Suprapubic skin (tissue), 4 donors: Measurements from ENCODE around the gene SF3B2. TPM values are rescaled to one million over a fixed set of nuclear protein-coding genes. Genes with fewer than 3 reads are reported as not detected.
"Not testable (repeated sequence)": the region's sequence is repeated elsewhere in the genome, so short reads cannot be mapped to it uniquely, and the experiment has no call there.

ENCODE experiments used
- DNase-seq, 2 donors: peaks; one replicate each; pipeline ENCODE4 v3.0.0-alpha.2; 2019; ENCODE audit warnings: low spot score in 2 of 2
- H3K27ac ChIP-seq: fragments of 200-600 bp; sonication (generic); one replicate; pipeline ENCODE4 v1.5.1; 2019
- H3K27me3 ChIP-seq: fragments of 200-600 bp; sonication (generic); one replicate; pipeline ENCODE4 v1.5.1; 2019
- H3K36me3 ChIP-seq: fragments of 200-600 bp; sonication (generic); one replicate; pipeline ENCODE4 v1.5.1; 2019
- H3K4me1 ChIP-seq: fragments of 200-600 bp; sonication (generic); one replicate; pipeline ENCODE4 v1.5.1; 2019
- H3K4me3 ChIP-seq: fragments of 200-600 bp; sonication (generic); one replicate; pipeline ENCODE4 v1.5.1; 2019; ENCODE audit warnings: mild to moderate bottlenecking
- H3K9me3 ChIP-seq: fragments of 200-600 bp; sonication (generic); one replicate; pipeline ENCODE4 v1.5.1; 2019
- EP300 ChIP-seq: sonication (generic); formaldehyde crosslinking; IDR thresholded peaks from one replicate; pipeline ENCODE4 v1.6.1; 2017; ENCODE audit warnings: antibody characterized with exemption
- POLR2A ChIP-seq, 2 donors: fragments of 450-650 bp; IDR thresholded peaks; one replicate each; pipeline ENCODE4 v1.6.1; 2017; ENCODE audit warnings: antibody characterized with exemption in 2 of 2, mild to moderate bottlenecking in 2 of 2, moderate library complexity in 2 of 2
- POLR2AphosphoS5 ChIP-seq, 3 donors: sonication (generic); formaldehyde crosslinking; IDR thresholded peaks; one replicate each; pipeline ENCODE4 v1.6.1; 2017; ENCODE audit warnings: antibody characterized with exemption in 3 of 3
- WGBS: methylation state at CpG from one replicate; pipeline ENCODE4 v1.1.5; 2018; 5-methylcytosine and 5-hydroxymethylcytosine counted together
- total RNA-seq, 4 donors: library from RNA; depleted of rRNA; stranded (reverse); fragments of >200 nt; gene quantifications; one replicate each; pipeline ENCODE4 v1.1.0, GENCODE V29; 2016
- TF ChIP-seq, protein P1 (sequence below), 2 donors: fragments of 200-600 bp in 1 of 2; fragments of 450-650 bp in 1 of 2; sonication (generic) in 1 of 2; IDR thresholded peaks; one replicate each; pipeline ENCODE4 v1.5.1; 2016 to 2019; ENCODE audit warnings: antibody characterized with exemption in 2 of 2, mild to moderate bottlenecking in 1 of 2, moderate library complexity in 1 of 2

The SF3B2 gene
- total RNA-seq, 4 donors from 2014 or later, result 117 to 175 (median 149) TPM

DNA sequence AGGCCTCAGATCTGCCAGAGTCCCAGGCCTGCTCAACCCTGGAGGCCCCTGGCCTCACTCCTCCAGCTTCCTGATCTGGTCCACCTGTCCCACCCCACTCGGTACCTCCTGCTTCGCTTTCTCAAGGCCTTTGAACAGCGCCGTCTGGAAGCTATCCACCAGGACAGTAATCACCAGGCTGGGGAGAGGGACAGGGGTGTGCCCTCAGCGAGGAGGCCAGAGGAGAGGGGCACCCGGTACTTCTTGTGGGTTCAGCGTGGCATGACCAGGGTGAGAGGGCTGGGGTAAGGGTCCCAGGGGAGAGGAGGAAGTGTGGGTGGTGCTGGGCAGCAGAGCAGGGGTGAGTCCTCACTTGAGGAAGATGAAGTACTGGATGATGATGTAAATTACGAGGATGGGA, 32.0 kb upstream of the SF3B2 start:
- peaks cover 10% of the 10 kb centered on the region for H3K27me3 ChIP-seq
- H3K36me3 ChIP-seq, result no peaks in the 10 kb centered on the region
- H3K27ac ChIP-seq, result no peak overlapping the region
- TF ChIP-seq POLR2A (IDR thresholded peaks at IDR 0.05), result no peak
- TF ChIP-seq EP300, result no peak
- no peak for TF ChIP-seq POLR2AphosphoS5 (IDR thresholded peaks at IDR 0.05)
- TF ChIP-seq, protein P1, sequence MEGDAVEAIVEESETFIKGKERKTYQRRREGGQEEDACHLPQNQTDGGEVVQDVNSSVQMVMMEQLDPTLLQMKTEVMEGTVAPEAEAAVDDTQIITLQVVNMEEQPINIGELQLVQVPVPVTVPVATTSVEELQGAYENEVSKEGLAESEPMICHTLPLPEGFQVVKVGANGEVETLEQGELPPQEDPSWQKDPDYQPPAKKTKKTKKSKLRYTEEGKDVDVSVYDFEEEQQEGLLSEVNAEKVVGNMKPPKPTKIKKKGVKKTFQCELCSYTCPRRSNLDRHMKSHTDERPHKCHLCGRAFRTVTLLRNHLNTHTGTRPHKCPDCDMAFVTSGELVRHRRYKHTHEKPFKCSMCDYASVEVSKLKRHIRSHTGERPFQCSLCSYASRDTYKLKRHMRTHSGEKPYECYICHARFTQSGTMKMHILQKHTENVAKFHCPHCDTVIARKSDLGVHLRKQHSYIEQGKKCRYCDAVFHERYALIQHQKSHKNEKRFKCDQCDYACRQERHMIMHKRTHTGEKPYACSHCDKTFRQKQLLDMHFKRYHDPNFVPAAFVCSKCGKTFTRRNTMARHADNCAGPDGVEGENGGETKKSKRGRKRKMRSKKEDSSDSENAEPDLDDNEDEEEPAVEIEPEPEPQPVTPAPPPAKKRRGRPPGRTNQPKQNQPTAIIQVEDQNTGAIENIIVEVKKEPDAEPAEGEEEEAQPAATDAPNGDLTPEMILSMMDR (IDR thresholded peaks at IDR 0.05), result no peak
- no peak overlapping the region for H3K4me3 ChIP-seq
- WGBS, result 68% methylated on average over 8 of the region's 8 CpGs
- H3K4me1 ChIP-seq, result peaks cover 9% of the 10 kb centered on the region
- DNase-seq, result no peak
- H3K9me3 ChIP-seq, result no peaks in the 10 kb centered on the region

DNA sequence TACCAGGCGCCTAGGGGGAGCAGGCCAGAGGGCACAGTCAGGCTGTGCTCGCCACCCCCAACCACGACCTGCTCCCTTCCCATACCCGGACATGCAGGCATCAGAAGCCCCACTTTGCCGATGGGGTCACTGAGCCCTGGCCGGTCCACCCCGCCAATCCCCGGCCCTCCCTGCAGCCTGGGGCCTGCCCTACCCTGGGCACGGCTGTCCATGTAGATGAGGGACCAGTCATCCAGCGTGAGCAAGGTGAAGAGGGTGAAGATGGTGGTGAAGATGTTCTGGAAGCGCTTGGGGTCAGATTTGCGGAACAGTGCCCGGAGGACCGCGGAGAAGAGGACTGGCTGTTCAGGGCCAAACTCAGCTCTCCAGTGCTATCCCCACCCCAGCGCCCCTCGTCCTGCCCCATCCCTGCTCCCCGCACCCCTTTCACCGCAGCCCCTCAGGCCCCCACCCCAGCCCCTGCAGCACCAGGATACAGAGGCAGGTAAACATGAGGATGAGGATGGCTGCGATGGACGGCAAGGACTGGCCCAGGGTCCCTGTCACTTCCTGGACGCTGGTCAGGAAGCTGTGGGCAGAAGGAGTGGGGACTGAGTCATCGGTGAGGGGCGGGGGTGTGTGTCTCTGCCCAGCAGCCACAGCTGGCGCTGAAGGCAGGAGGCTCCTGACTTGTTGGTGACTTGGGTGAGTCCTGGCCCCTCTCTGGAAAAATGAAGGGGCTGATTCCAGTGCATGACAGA, 31.4 kb upstream of the SF3B2 start:
- Histone ChIP-seq H3K27ac (no peak overlapping the region), H3K4me1 (peaks cover 9% of the 10 kb centered on the region), H3K27me3 (peaks cover 10% of the 10 kb centered on the region), H3K4me3 (no peak overlapping the region), H3K9me3 (no peaks in the 10 kb centered on the region), H3K36me3 (no peaks in the 10 kb centered on the region)
- DNase-seq, result peak in 1 of 2 donors; percentile 68
- 85% methylated on average over 22 of the region's 25 CpGs for WGBS
- TF ChIP-seq, protein P1 (IDR thresholded peaks at IDR 0.05), result no peak
- no peak for TF ChIP-seq EP300
- no peak for TF ChIP-seq POLR2AphosphoS5 (IDR thresholded peaks at IDR 0.05)
- TF ChIP-seq POLR2A (IDR thresholded peaks at IDR 0.05), result no peak

DNA sequence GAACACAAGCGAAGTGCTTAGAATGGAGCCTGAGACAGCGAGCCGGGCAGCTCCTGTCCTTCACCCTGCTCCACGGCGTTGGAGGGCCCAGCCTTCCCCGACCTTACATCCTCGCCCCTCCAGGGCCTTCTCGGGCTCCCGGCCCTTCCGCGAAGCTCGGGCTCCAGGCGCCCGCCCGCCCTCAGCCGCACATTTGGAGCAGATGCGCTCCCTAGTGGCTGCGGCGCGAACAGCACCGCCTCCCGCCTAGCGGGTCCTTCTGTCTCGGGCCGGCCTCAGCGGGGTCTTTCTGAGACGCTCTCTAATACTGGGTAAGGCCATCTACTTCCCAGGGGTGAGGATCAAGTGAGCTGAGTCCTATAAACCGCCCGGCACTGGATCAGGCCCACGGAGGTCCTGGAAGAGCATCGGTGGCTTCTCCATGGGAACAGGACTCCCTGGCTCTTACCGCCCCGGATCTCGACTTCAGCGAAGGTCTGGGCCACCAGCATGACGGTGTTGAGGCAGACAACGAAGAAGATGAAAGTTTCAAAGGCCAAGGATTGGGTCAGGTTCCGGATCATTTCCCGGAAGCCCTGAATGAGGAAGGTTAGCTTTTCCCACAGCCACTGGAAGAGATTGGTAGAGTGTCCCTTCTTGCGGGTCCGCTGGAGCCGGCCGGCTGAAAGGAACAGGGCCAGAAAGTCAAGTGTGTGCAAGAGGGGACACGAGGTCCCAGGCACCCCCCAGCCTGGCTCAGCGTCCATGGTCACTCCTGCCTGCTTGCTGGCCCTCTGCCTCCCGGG, 29.6 kb upstream of the SF3B2 start:
- TF ChIP-seq, protein P1 (IDR thresholded peaks at IDR 0.05), result peak; percentile 72 to 97
- no peak for TF ChIP-seq POLR2AphosphoS5 (IDR thresholded peaks at IDR 0.05)
- DNase-seq, result peak in 1 of 2 donors; percentile 84
- Histone ChIP-seq H3K4me3 (peak overlapping the region; percentile 21), H3K27ac (no peak overlapping the region), H3K9me3 (no peaks in the 10 kb centered on the region), H3K27me3 (peaks cover 10% of the 10 kb centered on the region), H3K36me3 (no peaks in the 10 kb centered on the region), H3K4me1 (peaks cover 9% of the 10 kb centered on the region)
- 21% methylated on average over 40 of the region's 46 CpGs for WGBS

DNA sequence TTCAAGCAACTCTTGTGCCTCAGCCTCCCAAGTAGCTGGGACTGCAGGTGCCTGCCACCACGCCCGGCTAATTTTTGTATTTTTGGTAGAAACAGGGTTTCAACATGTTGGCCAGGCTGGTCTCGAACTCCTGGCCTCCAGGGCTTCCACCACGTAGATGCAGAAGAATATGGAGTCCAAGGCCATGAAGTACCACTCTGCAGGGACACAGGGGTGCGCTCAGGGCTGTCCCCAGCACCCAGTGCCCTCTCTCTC, 29.1 kb upstream of the SF3B2 start:
- WGBS, result 94% methylated on average over 5 of the region's 5 CpGs
- H3K27me3 ChIP-seq, H3K36me3 ChIP-seq, H3K9me3 ChIP-seq, H3K27ac ChIP-seq, DNase-seq, H3K4me3 ChIP-seq, H3K4me1 ChIP-seq: not testable (repeated sequence)

DNA sequence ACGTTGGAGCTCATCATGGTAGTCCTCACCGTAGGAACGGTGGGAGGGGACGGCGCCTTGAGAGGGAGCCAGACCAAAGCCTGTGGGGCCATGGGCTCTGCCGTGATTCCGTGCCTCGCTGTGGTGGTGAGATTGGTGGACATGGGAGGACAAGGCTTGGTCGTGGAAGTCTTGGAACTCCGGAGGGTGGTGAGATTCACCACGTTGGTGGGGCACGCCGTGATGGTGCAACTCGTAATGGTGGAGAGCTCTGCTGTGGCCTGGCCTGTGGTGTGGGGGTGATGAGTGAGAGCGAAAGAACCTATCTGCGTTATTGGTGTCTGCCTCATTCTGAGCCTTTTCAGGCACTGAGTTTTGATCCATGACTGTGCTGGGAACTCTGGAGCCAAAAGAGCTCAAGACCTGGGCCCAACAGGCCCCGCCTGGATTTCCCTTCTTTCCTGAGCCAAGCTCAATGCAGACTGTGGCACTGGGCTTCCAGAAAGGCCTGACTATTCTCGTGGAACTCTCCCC, 26.1 kb upstream of the SF3B2 start, which contains the start of gene CATSPER1:
Gene CATSPER1, minus strand, starts transcription at position 463 of the 513 bp plus-strand sequence. Its CDS starts 100 bp downstream, at position 363.
- Histone ChIP-seq H3K27ac (no peak within 1 kb of the TSS), H3K9me3 (no peaks in the 10 kb centered on the region), H3K36me3 (no peaks in the 10 kb centered on the region), H3K27me3 (peaks cover 10% of the 10 kb centered on the region), H3K4me3 (no peak within 1 kb of the TSS), H3K4me1 (peaks cover 9% of the 10 kb centered on the region)
- WGBS, result 93% methylated on average over 18 of the region's 18 CpGs
- DNase-seq, result no peak
- TF ChIP-seq POLR2AphosphoS5 (IDR thresholded peaks at IDR 0.05), result no peak
- TF ChIP-seq EP300, result no peak
- TF ChIP-seq, protein P1 (IDR thresholded peaks at IDR 0.05), result no peak
- no peak for TF ChIP-seq POLR2A (IDR thresholded peaks at IDR 0.05)
